SK-N-MC (cell line): ENCODE measurements around the gene RTCA.
"Not testable (repeated sequence)": the region's sequence is repeated elsewhere in the genome, so short reads cannot be mapped to it uniquely, and the experiment has no call there.

Experiments used
- EZH2 ChIP-seq: fragments of 200-600 bp; sonication (generic); IDR thresholded peaks from one replicate; pipeline ENCODE4 v1.6.1; 2017; ENCODE audit warnings: antibody characterized with exemption
- POLR2AphosphoS5 ChIP-seq: IDR thresholded peaks from 2 replicates; pipeline ENCODE4 v1.6.1; 2012; ENCODE audit warnings: mild to moderate bottlenecking, low read depth, low read length, borderline replicate concordance

GRCh38 chr1:100258427-100258826 is 7.6 kb upstream of the RTCA start:
- TF ChIP-seq POLR2AphosphoS5, EZH2: not testable (repeated sequence)
